Ovary (tissue), 3 donors: ENCODE data around the gene GALNT17.

Experiments
- EP300 ChIP-seq: sonication (generic); formaldehyde crosslinking; IDR thresholded peaks from one replicate; pipeline ENCODE4 v1.6.1; 2017; ENCODE audit warnings: antibody characterized with exemption
- POLR2A ChIP-seq: fragments of 450-650 bp; IDR thresholded peaks from one replicate; pipeline ENCODE4 v1.6.1; 2017; ENCODE audit warnings: antibody characterized with exemption, mild to moderate bottlenecking, moderate library complexity
- TF ChIP-seq, protein P1 (sequence below), 3 donors: fragments of 450-650 bp in 2 of 3; fragments of 200-600 bp in 1 of 3; IDR thresholded peaks; one replicate each; pipeline versions ENCODE4 v1.5.1 to v1.8.0; 2016 to 2022; ENCODE audit warnings: antibody characterized with exemption in 3 of 3, mild to moderate bottlenecking in 1 of 3
- donor health status: DM: no; HTN: no; CAD: no.

- TF ChIP-seq, protein P1, sequence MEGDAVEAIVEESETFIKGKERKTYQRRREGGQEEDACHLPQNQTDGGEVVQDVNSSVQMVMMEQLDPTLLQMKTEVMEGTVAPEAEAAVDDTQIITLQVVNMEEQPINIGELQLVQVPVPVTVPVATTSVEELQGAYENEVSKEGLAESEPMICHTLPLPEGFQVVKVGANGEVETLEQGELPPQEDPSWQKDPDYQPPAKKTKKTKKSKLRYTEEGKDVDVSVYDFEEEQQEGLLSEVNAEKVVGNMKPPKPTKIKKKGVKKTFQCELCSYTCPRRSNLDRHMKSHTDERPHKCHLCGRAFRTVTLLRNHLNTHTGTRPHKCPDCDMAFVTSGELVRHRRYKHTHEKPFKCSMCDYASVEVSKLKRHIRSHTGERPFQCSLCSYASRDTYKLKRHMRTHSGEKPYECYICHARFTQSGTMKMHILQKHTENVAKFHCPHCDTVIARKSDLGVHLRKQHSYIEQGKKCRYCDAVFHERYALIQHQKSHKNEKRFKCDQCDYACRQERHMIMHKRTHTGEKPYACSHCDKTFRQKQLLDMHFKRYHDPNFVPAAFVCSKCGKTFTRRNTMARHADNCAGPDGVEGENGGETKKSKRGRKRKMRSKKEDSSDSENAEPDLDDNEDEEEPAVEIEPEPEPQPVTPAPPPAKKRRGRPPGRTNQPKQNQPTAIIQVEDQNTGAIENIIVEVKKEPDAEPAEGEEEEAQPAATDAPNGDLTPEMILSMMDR (IDR thresholded peaks at IDR 0.05), result no peak
- TF ChIP-seq EP300, result no peak
- no peak for TF ChIP-seq POLR2A
Measured at GRCh38 chr7:71639382-71640085, 507.6 kb downstream of the GALNT17 start.
